Sigmoid colon (tissue), 7 donors: ENCODE measurements around the gene STRA8. TPM values are rescaled to one million over a fixed set of nuclear protein-coding genes. Genes with fewer than 3 reads are reported as not detected.

ENCODE experiments used
- DNase-seq: peaks from one replicate; pipeline ENCODE4 v3.0.0-alpha.2; 2019
- H3K27ac ChIP-seq, 4 donors: fragments of 200-600 bp; sonication (generic); one replicate each; pipeline ENCODE4 v1.5.1; 2016 to 2019; ENCODE audit warnings: mild to moderate bottlenecking in 1 of 4
- H3K27me3 ChIP-seq, 3 donors: fragments of 200-600 bp; sonication (generic); one replicate each; pipeline ENCODE4 v1.5.1; 2019; ENCODE audit warnings: mild to moderate bottlenecking in 1 of 3
- H3K36me3 ChIP-seq, 4 donors: fragments of 200-600 bp; sonication (generic); one replicate each; pipeline ENCODE4 v1.5.1; 2016 to 2019
- H3K4me1 ChIP-seq, 4 donors: fragments of 200-600 bp; sonication (generic); one replicate each; pipeline ENCODE4 v1.5.1; 2017 to 2019
- H3K4me3 ChIP-seq, 4 donors: fragments of 200-600 bp; sonication (generic); one replicate each; pipeline ENCODE4 v1.5.1; 2017 to 2019; ENCODE audit warnings: mild to moderate bottlenecking in 2 of 4, moderate library complexity in 1 of 4
- H3K9me3 ChIP-seq, 4 donors: fragments of 200-600 bp in 3 of 4; sonication (generic) in 3 of 4; one replicate each; pipeline versions ENCODE4 v1.5.1 to v1.6.1; 2013 to 2019
- EP300 ChIP-seq, 4 donors: sonication (generic); formaldehyde crosslinking; IDR thresholded peaks; one replicate each; pipeline ENCODE4 v1.6.1; 2017; ENCODE audit warnings: antibody characterized with exemption in 4 of 4
- POLR2A ChIP-seq, 2 donors: fragments of 450-650 bp; IDR thresholded peaks; one replicate each; pipeline ENCODE4 v1.6.1; 2016; ENCODE audit warnings: antibody characterized with exemption in 2 of 2, mild to moderate bottlenecking in 2 of 2, moderate library complexity in 2 of 2
- POLR2AphosphoS5 ChIP-seq, 4 donors: sonication (generic); formaldehyde crosslinking; IDR thresholded peaks; one replicate each; pipeline ENCODE4 v1.6.1; 2017; ENCODE audit warnings: antibody characterized with exemption in 4 of 4
- WGBS, 2 donors: extraction: QIAGEN DNeasy Blood & Tissue Kit; methylation state at CpG; one replicate each; pipeline ENCODE4 v1.1.7; 2013; 5-methylcytosine and 5-hydroxymethylcytosine counted together
- intact Hi-C: fragments of 100-400 bp; cut with DNase I; formaldehyde crosslinking; loops from one replicate; pipeline ENCODE4 v1.15.1; 2023
- polyA plus RNA-seq, 3 donors: library from polyadenylated mRNA; stranded (reverse); fragments of 200-250 nt; gene quantifications; one replicate each; pipeline ENCODE4 v1.2.3, GENCODE V29; 2013
- total RNA-seq, 4 donors: library from RNA; depleted of rRNA; stranded (reverse); fragments of >200 nt; gene quantifications; one replicate each; pipeline ENCODE4 v1.1.0, GENCODE V29; 2016
- TF ChIP-seq, protein P1 (sequence below), 4 experiments: fragments of 450-650 bp in 3 of 4; fragments of 200-600 bp in 1 of 4; IDR thresholded peaks; one replicate each; pipeline ENCODE4 v1.5.1; 2016 to 2019; ENCODE audit warnings: antibody characterized with exemption in 4 of 4, mild to moderate bottlenecking in 3 of 4, moderate library complexity in 2 of 4
- donor health status: healthy with polysubstance abuse.
- donor health status: Bipolar disorder and iron deficiency.
- donor health status: healthy.

Gene STRA8
- total and polyA plus RNA-seq, 7 donors: not detected

DNA sequence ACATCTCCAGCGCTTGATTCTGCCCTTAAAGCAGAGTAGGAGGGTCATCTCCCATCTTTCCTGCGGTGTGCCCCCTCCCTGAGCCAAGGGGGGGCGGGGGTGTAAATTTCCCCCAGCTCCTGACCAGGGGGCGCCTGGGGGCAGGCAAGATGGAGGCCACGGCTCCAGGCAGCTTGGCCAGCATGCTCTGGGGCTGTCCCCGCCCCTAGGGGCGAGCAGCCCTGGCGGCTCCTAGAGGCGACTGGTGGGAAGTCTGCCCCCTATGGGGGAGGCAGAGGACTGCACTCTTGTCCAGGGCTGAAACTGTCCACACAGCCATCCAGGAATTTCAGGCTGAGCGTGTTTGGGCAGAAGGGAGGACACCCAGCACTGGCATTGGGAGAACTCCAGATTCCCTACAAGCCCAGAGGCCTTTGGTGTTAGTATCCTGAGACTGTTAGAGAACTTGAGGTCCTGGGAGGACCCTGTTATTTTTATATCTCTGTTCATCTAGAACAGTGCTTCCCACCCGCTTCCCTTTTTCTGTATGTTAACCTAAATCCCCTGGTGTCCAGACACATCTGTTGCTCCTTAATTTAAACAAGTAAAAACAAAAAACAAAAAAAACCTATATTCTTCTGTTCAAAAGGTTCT lies 4.6 kb downstream of the STRA8 start:
- H3K9me3 ChIP-seq: no peaks in the 10 kb centered on the region
- intact Hi-C loops: no loop called here
- no peak overlapping the region for H3K27ac ChIP-seq
- no peak for DNase-seq
- H3K27me3 ChIP-seq: no peaks in the 10 kb centered on the region
- TF ChIP-seq POLR2AphosphoS5 (IDR thresholded peaks at IDR 0.05) (no peak), EP300 (IDR thresholded peaks at IDR 0.05) (no peak), POLR2A (IDR thresholded peaks at IDR 0.05) (no peak)
- TF ChIP-seq, protein P1, sequence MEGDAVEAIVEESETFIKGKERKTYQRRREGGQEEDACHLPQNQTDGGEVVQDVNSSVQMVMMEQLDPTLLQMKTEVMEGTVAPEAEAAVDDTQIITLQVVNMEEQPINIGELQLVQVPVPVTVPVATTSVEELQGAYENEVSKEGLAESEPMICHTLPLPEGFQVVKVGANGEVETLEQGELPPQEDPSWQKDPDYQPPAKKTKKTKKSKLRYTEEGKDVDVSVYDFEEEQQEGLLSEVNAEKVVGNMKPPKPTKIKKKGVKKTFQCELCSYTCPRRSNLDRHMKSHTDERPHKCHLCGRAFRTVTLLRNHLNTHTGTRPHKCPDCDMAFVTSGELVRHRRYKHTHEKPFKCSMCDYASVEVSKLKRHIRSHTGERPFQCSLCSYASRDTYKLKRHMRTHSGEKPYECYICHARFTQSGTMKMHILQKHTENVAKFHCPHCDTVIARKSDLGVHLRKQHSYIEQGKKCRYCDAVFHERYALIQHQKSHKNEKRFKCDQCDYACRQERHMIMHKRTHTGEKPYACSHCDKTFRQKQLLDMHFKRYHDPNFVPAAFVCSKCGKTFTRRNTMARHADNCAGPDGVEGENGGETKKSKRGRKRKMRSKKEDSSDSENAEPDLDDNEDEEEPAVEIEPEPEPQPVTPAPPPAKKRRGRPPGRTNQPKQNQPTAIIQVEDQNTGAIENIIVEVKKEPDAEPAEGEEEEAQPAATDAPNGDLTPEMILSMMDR (IDR thresholded peaks at IDR 0.05): no peak
- 87 to 89% methylated on average over 11 of the region's 11 CpGs for WGBS, 2 donors
- H3K36me3 ChIP-seq: no peaks in the 10 kb centered on the region
- no peak overlapping the region for H3K4me3 ChIP-seq
- no peaks in the 10 kb centered on the region for H3K4me1 ChIP-seq

DNA sequence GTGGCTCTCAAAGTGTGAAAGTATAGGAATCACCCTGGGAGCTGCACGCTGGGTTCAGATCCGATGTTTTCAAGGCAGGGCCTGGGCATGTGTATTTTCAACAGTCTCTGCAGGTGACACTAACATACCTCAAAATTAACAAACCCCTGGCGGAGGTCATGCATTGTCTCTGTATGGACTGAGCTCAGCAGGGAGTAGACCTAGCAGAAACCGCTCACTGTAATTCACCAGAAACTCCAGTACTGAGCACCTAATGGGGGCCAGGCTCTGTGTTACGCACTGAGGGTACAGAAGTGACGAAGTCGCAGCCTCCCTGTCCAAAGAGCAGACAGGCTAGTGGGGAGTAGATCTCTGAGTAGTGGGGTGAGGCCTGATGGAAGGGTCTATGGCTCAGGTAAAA lies 5.6 kb downstream of the STRA8 start:
- Histone ChIP-seq H3K4me1 (no peaks in the 10 kb centered on the region), H3K27me3 (no peaks in the 10 kb centered on the region), H3K9me3 (no peaks in the 10 kb centered on the region), H3K4me3 (no peak overlapping the region), H3K27ac (no peak overlapping the region), H3K36me3 (no peaks in the 10 kb centered on the region)
- WGBS, 2 donors: 94% methylated on average over 7 of the region's 7 CpGs
- intact Hi-C loops: no loop called here
- TF ChIP-seq, protein P1 (IDR thresholded peaks at IDR 0.05): no peak
- TF ChIP-seq POLR2AphosphoS5 (IDR thresholded peaks at IDR 0.05) (no peak), EP300 (IDR thresholded peaks at IDR 0.05) (no peak), POLR2A (IDR thresholded peaks at IDR 0.05) (no peak)
- DNase-seq: no peak

DNA sequence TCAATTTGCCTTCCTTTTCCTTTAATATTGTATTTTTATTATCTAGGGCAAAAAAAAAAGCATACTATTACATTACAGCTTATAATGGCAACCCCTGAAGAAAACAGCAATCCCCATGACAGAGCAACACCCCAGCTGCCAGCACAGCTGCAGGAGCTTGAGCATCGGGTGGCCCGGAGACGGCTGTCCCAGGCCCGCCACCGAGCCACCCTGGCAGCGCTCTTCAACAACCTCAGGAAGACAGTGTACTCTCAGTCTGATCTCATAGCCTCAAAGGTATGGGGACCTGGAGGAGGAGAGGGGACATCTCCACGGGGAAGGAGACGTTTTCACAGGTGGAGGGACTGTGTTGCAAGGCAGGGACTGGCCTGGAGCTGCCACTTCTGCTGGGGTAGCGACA lies 6.8 kb downstream of the STRA8 start:
- H3K27me3 ChIP-seq: no peaks in the 10 kb centered on the region
- H3K4me1 ChIP-seq: no peaks in the 10 kb centered on the region
- no peak for TF ChIP-seq POLR2AphosphoS5 (IDR thresholded peaks at IDR 0.05)
- TF ChIP-seq EP300 (IDR thresholded peaks at IDR 0.05): no peak
- TF ChIP-seq, protein P1 (IDR thresholded peaks at IDR 0.05): no peak
- H3K36me3 ChIP-seq: no peaks in the 10 kb centered on the region
- H3K27ac ChIP-seq: no peak overlapping the region
- WGBS, 2 donors: 84 to 86% methylated on average over 9 of the region's 9 CpGs
- no peak overlapping the region for H3K4me3 ChIP-seq
- intact Hi-C loops: no loop called here
- no peaks in the 10 kb centered on the region for H3K9me3 ChIP-seq
- DNase-seq: no peak

DNA sequence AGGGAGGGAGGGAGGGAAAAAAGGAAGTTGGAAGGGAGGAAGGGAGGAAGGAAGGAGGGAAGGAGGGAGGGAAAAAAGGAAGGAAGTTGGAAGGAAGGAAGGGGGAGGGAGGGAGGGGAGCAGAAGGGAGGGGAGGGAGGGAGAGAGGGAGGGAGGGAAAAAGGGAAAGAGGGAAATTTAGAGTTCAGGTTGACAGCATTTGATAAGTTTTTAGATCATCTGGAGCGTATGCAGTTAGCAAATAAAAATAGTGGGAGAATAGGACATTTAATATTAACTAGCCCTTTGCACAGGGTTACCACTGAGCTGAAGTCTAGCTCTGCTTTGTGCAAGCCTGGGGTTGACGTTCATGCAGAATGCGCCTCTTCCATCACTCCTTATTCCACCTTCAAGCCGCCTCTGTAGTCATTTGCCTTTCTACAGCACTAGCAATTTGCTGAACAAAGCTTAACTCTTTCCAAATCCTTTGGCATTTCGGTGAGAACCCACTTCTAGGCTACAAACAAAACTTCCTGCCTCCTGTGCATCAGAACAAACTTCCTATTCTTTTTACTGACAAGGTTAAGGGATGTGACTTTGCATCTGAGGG lies 8.6 kb downstream of the STRA8 start:
- H3K36me3 ChIP-seq: no peaks in the 10 kb centered on the region
- H3K9me3 ChIP-seq: no peaks in the 10 kb centered on the region
- no peak for DNase-seq
- no peaks in the 10 kb centered on the region for H3K4me1 ChIP-seq
- no peaks in the 10 kb centered on the region for H3K27me3 ChIP-seq
- no peak overlapping the region for H3K4me3 ChIP-seq
- WGBS, 2 donors: 80% methylated on average over 5 of the region's 5 CpGs
- TF ChIP-seq, protein P1 (IDR thresholded peaks at IDR 0.05): no peak
- no peak for TF ChIP-seq EP300 (IDR thresholded peaks at IDR 0.05)
- TF ChIP-seq POLR2A (IDR thresholded peaks at IDR 0.05): no peak
- TF ChIP-seq POLR2AphosphoS5 (IDR thresholded peaks at IDR 0.05): no peak
- H3K27ac ChIP-seq: no peak overlapping the region
- intact Hi-C loops: no loop called here
